ENCODE results near the gene PAX1.

DNA sequence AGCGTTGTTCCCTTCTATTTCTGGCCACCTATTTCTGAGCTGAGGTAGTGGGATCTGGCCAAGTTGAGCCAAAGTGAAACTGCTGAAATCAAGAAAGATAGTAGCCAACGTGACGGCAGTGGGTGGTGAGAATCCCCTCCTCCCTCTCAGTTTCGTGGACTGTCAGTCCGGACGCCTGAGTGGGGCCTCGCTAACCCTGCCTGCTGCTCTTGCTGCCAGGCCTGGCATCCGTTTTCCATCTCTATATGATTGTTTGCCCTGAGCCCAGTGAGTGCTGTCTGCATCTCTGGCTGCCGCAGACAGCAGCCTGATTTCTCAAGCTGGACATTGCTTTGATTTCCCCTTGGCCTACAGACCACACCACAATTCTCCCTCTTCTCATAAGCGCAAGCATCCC, 23.5 kb upstream of the PAX1 start:
- TF ChIP-seq, protein P1, sequence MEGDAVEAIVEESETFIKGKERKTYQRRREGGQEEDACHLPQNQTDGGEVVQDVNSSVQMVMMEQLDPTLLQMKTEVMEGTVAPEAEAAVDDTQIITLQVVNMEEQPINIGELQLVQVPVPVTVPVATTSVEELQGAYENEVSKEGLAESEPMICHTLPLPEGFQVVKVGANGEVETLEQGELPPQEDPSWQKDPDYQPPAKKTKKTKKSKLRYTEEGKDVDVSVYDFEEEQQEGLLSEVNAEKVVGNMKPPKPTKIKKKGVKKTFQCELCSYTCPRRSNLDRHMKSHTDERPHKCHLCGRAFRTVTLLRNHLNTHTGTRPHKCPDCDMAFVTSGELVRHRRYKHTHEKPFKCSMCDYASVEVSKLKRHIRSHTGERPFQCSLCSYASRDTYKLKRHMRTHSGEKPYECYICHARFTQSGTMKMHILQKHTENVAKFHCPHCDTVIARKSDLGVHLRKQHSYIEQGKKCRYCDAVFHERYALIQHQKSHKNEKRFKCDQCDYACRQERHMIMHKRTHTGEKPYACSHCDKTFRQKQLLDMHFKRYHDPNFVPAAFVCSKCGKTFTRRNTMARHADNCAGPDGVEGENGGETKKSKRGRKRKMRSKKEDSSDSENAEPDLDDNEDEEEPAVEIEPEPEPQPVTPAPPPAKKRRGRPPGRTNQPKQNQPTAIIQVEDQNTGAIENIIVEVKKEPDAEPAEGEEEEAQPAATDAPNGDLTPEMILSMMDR (conservative IDR thresholded peaks at IDR 0.05; ENCODE audit: low read length): no peak
- no peak for TF ChIP-seq EZH2phosphoT487 (IDR thresholded peaks at IDR 0.05; ENCODE audit: borderline replicate concordance, low read depth, low read length)

Data from OCI-LY7 (cell line).